Activated T-cell treated with anti-CD3 and anti-CD28 coated beads, Interleukin-2, amount 50 U/mL, for 4 hours (primary cell): ENCODE data around the gene CYS1. TPM values are rescaled to one million over a fixed set of nuclear protein-coding genes. Genes with fewer than 3 reads are reported as not detected.

Experiments
- ATAC-seq, 2 donors: fragments of 200-7000 bp; cut with Tn5 transposase; one replicate each; pipeline ENCODE4 v1.10.0; 2021
- DNase-seq: peaks from one replicate; pipeline ENCODE4 v3.0.0-alpha.2; 2020
- H3K27me3 Mint-ChIP-seq: one replicate; pipeline ENCODE4 v1.8.0; 2021; ENCODE audit warnings: low read depth, mixed read lengths
- H3K36me3 Mint-ChIP-seq: one replicate; pipeline ENCODE4 v1.8.0; 2022; ENCODE audit warnings: mixed read lengths; ENCODE audit not compliant: insufficient read depth
- H3K4me1 Mint-ChIP-seq: one replicate; pipeline ENCODE4 v1.8.0; 2021; ENCODE audit warnings: low read depth, mixed read lengths
- H3K4me3 Mint-ChIP-seq: one replicate; pipeline ENCODE4 v1.8.0; 2021; ENCODE audit warnings: mild to moderate bottlenecking, moderate library complexity, mixed read lengths
- H3K9me3 Mint-ChIP-seq: one replicate; pipeline ENCODE4 v1.8.0; 2021; ENCODE audit warnings: mixed read lengths
- total RNA-seq, 3 donors: library from RNA; stranded (reverse); gene quantifications; one replicate each; pipeline ENCODE4 v1.2.1, GENCODE V29; 2021

The CYS1 gene
- total RNA-seq, 3 donors from 2014 or later, result 0.08 TPM; not detected in 2

DNA sequence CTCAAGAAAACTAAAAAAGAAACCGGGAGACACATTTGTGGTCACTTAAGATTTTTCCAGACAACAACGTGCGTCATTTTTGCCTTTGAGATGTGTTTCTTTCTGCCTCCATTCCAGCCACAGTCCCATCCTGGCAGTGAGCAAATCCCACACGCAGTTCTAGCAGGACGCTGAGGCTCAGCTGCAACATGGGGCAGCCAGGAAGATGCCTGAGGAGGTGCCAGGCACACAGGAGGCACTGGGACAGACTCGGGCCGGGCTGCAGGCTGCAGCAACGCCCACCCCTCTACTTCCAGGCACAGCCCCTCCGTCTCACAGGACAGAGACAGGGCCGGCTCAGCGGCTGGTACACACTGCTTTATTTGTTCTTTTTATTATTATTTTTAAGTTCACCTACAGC is 23.8 kb downstream of the CYS1 start:
- Mint-ChIP-seq H3K36me3 (peaks cover 17% of the 10 kb centered on the region), H3K4me1 (peaks cover 3% of the 10 kb centered on the region), H3K9me3 (no peaks in the 10 kb centered on the region), H3K27me3 (no peaks in the 10 kb centered on the region), H3K4me3 (no peak overlapping the region)
- DNase-seq, result no peak
- no peak for ATAC-seq

DNA sequence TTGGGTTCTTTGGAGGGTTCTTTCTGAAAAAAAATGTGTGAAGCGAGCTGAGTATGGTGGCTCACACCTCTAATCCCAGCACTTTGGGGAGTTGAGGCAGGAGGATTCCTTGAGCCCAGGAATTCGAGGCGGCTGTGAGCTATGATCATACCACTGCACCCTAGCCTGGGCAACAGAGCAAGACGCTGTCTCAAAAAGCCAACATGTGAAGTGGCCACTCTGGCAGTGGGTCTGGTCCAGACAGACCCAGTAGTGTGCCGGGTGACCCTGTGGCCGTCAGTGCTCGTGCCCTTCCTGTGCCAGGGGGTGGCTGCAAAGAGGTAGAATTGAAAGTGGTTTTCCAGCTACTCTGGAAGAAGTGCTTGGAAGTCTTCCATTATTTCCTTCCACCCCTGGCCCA is 25.2 kb downstream of the CYS1 start:
- ATAC-seq (no peak), DNase-seq (no peak)
- Mint-ChIP-seq H3K36me3 (peaks cover 17% of the 10 kb centered on the region), H3K4me1 (peaks cover 3% of the 10 kb centered on the region), H3K4me3 (no peak overlapping the region), H3K9me3 (no peaks in the 10 kb centered on the region), H3K27me3 (no peaks in the 10 kb centered on the region)

DNA sequence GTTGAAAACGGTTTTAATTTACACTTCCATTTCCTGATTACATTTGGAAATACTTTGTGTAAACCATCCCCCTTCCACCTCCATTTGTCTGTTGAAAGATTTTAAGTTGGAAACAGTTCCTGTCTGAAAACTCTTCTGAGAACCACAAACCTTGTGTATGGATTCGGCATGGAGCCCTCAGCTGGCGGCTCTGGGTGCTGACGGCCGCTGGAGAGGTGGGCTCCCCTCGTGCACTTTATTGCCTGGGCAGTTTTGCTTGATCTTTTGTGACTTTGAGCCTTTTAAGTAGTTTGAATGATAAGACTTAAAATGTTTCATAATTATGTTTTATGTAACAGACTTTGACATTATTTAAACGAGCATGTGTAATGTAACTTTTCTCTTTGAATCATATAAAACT is 25.8 kb downstream of the CYS1 start:
- DNase-seq (no peak), ATAC-seq (no peak)
- Mint-ChIP-seq H3K27me3 (no peaks in the 10 kb centered on the region), H3K4me1 (peaks cover 3% of the 10 kb centered on the region), H3K9me3 (no peaks in the 10 kb centered on the region), H3K4me3 (no peak overlapping the region), H3K36me3 (peaks cover 17% of the 10 kb centered on the region)

DNA sequence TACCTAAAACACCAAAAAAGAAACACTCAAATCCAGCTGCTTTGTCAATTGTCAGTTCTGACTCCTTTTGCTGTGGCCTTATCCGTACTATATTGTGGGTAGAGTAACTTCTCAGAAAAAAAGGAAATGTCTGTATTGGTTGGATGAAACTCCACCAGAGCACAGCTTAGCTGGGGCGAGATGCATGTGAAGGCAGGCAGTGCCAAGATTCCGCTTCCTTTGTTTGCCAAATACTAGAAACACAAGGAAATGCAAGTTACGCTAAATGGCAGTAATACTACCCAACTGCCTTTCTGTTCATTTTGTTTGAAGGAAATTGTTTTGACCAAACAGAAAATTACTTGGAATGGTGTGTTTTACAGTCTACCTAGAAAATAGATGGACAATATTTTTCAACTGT is 26.9 kb downstream of the CYS1 start:
- DNase-seq, result no peak
- H3K4me1 Mint-ChIP-seq, result peaks cover 3% of the 10 kb centered on the region
- no peak overlapping the region for H3K4me3 Mint-ChIP-seq
- peaks cover 18% of the 10 kb centered on the region for H3K36me3 Mint-ChIP-seq
- H3K27me3 Mint-ChIP-seq, result no peaks in the 10 kb centered on the region
- H3K9me3 Mint-ChIP-seq, result no peaks in the 10 kb centered on the region
- no peak for ATAC-seq

DNA sequence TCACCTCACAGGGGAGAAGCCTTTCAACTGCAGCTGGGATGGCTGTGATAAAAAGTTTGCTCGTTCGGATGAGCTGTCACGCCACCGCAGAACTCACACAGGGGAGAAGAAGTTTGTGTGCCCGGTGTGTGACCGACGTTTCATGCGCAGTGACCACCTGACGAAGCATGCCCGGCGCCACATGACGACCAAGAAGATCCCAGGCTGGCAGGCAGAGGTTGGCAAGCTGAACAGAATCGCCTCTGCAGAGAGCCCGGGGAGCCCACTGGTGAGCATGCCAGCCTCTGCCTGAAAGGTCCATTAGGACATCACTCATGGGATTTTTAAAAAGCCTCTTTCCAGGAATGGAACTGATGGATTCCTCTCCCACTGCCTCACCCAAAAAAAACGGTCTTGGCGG is 28.0 kb downstream of the CYS1 start:
- DNase-seq (no peak), ATAC-seq (no peak)
- no peak overlapping the region for H3K4me3 Mint-ChIP-seq
- peaks cover 2% of the 10 kb centered on the region for H3K4me1 Mint-ChIP-seq
- H3K27me3 Mint-ChIP-seq, result no peaks in the 10 kb centered on the region
- H3K9me3 Mint-ChIP-seq, result no peaks in the 10 kb centered on the region
- H3K36me3 Mint-ChIP-seq, result peaks cover 22% of the 10 kb centered on the region

DNA sequence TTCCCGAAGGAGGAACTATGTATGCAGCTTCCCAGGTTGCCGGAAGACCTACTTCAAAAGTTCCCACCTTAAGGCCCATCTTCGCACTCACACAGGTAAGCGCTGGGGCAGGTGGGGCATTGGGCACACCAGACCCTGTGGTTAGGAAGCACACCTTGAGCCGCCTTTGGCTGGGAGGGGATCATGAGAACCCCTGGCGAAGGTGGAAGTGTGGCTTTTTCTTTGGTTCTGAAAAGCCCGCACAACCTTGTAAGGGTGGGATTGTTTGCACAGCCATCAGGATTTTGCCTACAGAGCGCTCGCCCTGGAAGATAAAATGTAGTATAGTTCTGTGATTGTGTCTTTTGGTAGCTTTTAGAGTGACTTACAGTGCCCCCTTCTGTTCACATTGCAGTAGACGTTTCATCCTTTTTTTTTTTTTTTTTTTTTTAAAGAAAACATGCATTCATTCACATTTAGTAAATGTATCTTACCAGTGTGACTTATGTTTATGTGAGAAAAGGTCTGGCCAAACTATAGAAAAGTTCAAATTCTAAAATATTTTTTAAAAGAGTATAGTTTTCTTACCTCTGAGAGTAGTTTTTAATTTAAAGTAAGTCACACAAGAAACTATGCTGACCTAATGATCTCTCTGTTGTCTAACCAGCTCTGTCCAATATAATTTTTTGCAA is 31.6 kb downstream of the CYS1 start:
- Mint-ChIP-seq H3K27me3 (no peaks in the 10 kb centered on the region), H3K4me3 (no peak overlapping the region), H3K4me1 (peaks cover 8% of the 10 kb centered on the region), H3K36me3 (peaks cover 14% of the 10 kb centered on the region), H3K9me3 (no peaks in the 10 kb centered on the region)
- DNase-seq (no peak), ATAC-seq (no peak)

DNA sequence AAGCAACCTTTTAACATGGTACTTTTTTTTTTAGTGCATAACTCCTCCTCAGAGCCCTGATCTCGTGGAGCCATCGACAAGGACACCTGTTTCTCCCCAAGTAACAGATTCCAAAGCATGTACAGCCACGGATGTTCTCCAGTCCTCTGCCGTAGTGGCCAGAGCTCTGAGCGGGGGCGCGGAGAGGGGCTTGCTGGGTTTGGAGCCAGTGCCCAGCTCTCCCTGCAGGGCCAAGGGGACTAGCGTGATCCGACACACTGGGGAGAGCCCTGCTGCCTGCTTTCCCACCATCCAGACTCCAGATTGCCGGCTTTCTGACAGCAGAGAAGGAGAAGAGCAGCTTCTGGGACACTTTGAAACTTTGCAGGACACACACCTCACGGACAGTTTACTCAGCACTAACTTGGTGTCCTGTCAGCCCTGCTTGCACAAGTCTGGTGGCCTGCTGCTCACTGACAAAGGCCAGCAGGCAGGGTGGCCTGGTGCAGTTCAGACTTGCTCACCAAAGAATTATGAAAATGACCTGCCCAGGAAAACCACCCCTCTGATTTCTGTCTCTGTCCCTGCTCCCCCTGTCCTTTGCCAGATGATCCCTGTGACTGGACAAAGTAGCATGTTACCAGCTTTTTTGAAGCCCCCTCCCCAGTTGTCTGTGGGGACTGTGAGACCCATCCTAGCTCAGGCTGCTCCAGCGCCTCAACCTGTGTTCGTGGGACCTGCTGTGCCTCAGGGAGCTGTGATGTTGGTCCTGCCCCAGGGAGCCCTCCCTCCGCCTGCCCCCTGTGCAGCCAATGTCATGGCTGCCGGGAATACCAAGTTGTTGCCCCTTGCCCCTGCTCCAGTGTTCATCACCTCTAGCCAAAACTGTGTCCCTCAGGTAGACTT is 32.4 kb downstream of the CYS1 start:
- H3K9me3 Mint-ChIP-seq, result no peaks in the 10 kb centered on the region
- DNase-seq (no peak), ATAC-seq (no peak)
- H3K4me3 Mint-ChIP-seq, result no peak overlapping the region
- peaks cover 9% of the 10 kb centered on the region for H3K36me3 Mint-ChIP-seq
- no peaks in the 10 kb centered on the region for H3K27me3 Mint-ChIP-seq
- H3K4me1 Mint-ChIP-seq, result peaks cover 8% of the 10 kb centered on the region

DNA sequence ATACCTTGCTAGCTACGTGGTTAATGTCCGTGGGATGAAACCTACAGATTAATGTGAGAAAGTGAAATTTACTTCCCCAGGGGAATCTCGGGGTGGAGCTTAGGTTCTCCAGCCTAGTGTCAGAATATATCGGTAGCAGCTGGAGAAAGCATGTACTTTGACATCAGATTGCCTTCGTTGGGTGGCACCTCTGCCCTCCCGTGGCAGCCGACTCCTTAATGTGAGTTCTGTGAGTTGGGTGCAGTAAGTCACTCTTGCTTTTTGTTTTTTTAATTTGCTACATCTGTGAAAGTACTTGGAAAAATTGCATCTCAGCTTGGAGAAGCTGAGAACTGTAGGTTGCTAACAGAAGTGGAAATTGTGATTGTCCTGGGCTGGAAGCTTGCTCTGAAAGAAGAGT is 33.3 kb downstream of the CYS1 start:
- H3K36me3 Mint-ChIP-seq, result peaks cover 7% of the 10 kb centered on the region
- peaks cover 17% of the 10 kb centered on the region for H3K4me1 Mint-ChIP-seq
- H3K27me3 Mint-ChIP-seq, result no peaks in the 10 kb centered on the region
- ATAC-seq, result no peak
- no peak for DNase-seq
- no peak overlapping the region for H3K4me3 Mint-ChIP-seq
- no peaks in the 10 kb centered on the region for H3K9me3 Mint-ChIP-seq

DNA sequence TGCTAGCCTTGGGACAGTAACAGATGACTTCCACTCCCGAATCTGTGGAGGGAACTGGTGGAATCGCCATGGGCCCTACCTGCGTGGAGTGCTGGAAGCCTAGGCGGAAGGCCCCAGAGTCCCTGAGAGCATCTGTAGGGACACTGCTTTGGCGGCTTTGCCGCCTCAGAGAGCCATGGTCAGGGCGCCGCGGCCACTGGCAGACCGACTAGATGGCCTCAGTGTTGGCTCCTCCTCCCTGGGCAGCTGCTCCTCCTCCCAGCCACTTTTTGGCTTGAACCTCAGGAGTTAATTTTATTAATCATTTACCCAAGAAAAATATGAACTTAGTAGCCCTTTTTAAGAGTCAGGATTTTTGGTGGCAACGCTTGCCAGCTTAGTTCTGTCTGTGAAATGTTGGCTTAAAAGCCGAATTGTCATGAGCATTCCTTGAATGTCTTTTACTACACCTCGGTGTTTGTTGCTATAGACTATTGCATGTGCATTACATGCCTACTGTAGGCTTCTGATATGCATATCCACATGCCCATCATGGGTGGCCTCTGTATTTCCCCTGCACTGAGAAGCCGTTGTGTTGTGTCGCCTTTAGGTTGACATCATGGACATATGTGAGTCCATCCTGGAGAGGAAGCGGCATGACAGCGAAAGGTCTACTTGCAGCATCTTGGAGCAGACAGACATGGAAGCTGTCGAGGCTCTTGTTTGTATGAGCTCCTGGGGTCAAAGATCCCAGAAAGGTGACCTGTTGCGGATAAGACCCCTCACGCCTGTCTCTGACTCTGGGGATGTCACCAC is 34.5 kb downstream of the CYS1 start:
- Mint-ChIP-seq H3K4me3 (peak overlapping the region; percentile 29), H3K36me3 (peaks cover 7% of the 10 kb centered on the region), H3K9me3 (no peaks in the 10 kb centered on the region), H3K4me1 (peaks cover 18% of the 10 kb centered on the region), H3K27me3 (no peaks in the 10 kb centered on the region)
- DNase-seq, result no peak
- ATAC-seq, result no peak

DNA sequence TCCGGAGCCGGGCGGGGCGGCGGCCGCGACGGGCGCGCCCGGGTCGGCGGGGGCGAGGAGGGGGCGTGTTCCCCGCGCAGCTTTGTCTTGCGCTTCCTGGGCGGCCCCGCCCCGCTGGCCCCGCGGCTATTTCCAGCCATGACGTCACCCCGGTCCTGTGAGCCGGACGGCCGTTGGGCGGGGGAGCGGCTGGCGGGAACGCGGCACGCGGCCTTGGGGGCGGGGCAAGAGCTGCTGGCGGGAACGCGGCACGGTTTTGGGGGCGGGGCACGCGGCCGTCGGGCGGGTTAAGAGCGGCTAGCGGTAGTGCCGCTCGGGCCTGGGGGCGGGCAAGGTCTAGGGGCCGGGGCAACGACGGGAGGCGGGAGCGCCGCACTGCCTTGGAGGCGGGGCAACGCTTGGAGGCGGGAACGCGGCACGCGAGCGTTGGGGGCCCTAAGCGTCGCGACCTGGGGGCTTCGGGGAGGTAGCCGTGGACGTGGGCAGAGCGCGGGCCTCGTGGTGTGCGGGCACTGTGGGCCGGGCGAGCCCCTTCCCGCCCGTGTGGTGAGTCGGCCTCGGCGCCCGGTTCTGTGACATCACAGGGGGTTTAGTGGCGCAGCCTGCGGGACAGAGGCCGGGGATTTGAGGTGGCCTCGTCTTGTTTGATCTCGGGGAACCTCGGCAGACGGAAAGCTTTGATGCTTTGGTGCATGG is 36.2 kb downstream of the CYS1 start:
- Mint-ChIP-seq H3K27me3 (no peaks in the 10 kb centered on the region), H3K9me3 (no peaks in the 10 kb centered on the region), H3K4me1 (peaks cover 18% of the 10 kb centered on the region), H3K4me3 (peak overlapping the region; percentile 71), H3K36me3 (peaks cover 7% of the 10 kb centered on the region)
- ATAC-seq, result peak; percentile 74 to 83
- DNase-seq, result peak; percentile 89

DNA sequence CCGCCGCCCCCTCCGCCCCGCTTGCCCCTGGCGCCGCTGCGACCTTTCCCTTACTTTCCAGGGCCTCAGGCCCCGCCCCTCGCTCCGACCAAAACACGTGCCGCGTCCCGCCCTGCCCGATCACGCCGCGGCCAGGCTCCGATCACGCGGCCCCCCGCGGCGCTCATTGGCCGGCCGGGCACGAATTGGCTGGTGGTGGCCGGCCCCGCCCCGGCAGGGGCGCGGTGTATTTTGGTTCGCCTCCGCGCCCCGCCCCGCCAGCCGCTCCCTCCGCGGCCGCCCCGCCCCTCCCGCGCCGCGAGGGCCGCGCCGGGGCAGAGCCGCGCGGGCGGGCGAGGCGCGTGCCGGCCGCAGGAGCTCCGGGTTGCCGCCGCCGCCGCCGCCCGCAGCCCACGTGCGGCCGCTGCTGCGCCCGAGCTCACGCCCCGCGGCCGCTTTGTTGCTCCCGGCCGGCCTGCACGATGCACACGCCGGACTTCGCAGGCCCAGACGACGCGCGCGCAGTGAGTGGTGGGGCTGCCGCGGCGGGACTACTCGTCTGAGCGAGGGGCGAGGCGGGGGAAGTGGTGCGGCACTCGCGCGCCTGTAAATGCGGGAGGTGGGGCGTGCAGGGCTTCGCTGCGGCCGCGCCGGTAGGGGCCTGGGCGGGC is 36.8 kb downstream of the CYS1 start, which contains the start of gene KLF11:
TSS of gene KLF11 (plus strand) at position 295 of the 650 bp plus-strand sequence. CDS start at position 462, 167 bp downstream.
- H3K4me1 Mint-ChIP-seq, result peaks cover 18% of the 10 kb centered on the region
- peaks cover 7% of the 10 kb centered on the region for H3K36me3 Mint-ChIP-seq
- peak; percentile 74 for DNase-seq
- H3K4me3 Mint-ChIP-seq, result peak within 1 kb of the TSS; percentile 80
- peak; percentile 74 to 76 for ATAC-seq
- no peaks in the 10 kb centered on the region for H3K27me3 Mint-ChIP-seq
- H3K9me3 Mint-ChIP-seq, result no peaks in the 10 kb centered on the region

DNA sequence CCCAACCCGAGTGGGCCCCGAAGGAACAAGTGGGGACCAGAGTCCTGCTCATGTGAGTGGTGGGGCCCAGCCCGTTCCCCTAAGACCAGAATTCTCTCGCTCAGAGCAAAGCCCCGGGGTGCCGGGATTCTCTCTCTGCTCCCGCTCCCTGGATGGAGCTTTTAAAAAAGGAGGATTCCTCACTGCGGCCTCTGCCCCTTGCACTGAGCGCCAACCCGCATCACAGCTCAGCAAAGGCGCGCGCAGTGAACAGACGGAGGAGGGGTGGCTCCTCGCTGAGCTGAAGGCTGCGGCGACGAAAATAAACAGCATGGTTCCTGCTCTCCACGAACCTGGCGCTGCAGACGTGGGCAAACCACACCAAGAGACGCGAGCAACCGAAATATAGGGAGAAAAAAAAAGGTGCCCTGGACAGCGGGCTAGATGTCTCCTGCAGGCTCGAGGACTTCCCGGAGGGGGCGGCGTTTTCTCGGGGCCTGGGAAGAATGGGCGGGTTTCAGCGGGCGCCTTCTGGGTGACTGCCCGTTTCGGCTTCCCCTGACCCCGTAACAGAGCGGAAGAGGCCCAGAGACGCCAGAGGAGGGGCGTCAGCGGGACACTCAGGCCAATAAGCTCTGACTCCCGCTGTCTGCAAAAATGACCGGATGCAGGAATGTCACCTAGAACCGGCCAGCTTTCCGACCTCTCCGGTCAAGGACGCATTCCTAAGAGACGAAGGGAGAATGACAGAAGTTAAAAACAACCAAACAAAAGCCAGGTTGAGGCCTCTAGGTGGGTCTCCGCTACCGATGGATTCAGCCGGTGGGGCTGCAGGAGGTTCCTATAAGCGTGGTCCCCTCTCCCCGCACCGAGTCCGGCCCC is 37.7 kb downstream of the CYS1 start:
- Mint-ChIP-seq H3K36me3 (peaks cover 3% of the 10 kb centered on the region), H3K4me3 (peak overlapping the region; percentile 80), H3K9me3 (no peaks in the 10 kb centered on the region), H3K4me1 (peaks cover 18% of the 10 kb centered on the region), H3K27me3 (no peaks in the 10 kb centered on the region)
- DNase-seq, result peak; percentile 18
- no peak for ATAC-seq

DNA sequence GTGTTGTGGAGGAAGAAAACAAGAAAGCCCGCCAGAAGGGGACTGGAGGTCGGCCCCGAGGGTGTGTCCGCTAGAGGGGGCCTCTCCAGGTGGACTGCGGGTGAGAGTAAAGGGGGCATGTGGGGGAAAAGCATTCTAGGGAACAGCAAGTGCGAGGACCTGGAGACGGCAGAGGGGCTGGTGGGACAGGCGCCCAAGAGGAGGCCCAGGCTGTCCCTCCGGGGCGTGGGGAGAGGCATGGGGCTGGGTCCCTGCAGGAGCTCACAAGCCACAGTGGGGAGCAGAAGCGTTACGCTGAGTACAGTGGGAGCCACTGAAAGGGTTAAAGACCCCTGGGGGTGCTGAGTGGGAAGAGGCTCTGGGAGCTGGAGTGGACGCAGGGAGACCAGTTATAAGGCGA is 38.5 kb downstream of the CYS1 start:
- no peak for ATAC-seq
- Mint-ChIP-seq H3K27me3 (no peaks in the 10 kb centered on the region), H3K36me3 (peaks cover 3% of the 10 kb centered on the region), H3K4me3 (peak overlapping the region; percentile 57), H3K4me1 (peaks cover 18% of the 10 kb centered on the region), H3K9me3 (no peaks in the 10 kb centered on the region)
- DNase-seq, result no peak
